Measurements from ENCODE around the gene CNTN4. TPM values are rescaled to one million over a fixed set of nuclear protein-coding genes. Genes with fewer than 3 reads are reported as not detected.

CNTN4 gene
- total and polyA plus RNA-seq, 2 experiments from 2014 or later = 0.91 to 4.0 TPM

DNA sequence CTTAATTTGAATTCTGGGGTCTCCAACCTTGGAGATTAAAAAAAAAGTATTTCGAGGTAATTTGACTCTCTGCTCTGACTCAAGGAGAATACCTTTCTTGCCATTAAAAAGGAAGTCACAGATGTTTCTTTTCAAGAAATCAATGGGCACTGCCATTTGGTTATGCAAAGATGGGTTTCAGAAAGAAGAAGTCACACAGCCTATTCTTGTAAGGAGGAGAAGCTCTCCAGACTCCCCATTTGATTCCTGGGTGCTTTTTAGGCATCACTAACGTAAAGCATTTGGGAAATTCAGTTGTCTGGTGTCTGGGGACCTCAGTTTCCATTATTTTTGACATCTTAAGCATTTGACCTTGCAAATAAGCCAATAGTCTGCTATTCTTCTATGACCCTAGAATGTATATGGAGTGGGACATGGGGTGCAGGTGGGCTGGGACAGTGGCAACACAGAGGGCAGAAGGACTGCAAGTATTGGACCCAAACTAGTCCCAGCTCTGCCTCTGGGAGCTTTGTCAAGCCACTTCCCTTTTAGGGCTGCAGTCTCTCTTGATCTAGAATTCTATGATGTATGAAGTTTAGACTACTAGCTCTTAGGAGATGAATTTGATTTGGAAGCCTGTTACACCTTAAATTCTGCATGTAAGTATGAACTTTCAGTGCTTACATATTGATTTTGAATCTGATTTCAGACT is 983.7 kb downstream of the CNTN4 start:
- Mint-ChIP-seq H3K4me3 (no peak overlapping the region), H3K4me1 (no peaks in the 10 kb centered on the region), H3K27ac (no peak overlapping the region), H3K27me3 (ENCODE audit: insufficient read depth, low read depth, poor library complexity) (no peaks in the 10 kb centered on the region), H3K36me3 (ENCODE audit: low read depth) (peaks cover 35% of the 10 kb centered on the region), H3K9me3 (peaks cover 97% of the 10 kb centered on the region)
- Histone ChIP-seq H2AFZ (peak overlapping the region; percentile 56), H4K20me1 (replicated peaks; ENCODE audit: insufficient read depth) (no peaks in the 10 kb centered on the region), H3K27me3 (ENCODE audit: insufficient read depth) (no peaks in the 10 kb centered on the region), H3K4me1 (ENCODE audit: insufficient read depth) (peaks cover 32% of the 10 kb centered on the region), H3F3A (replicated peaks; ENCODE audit: low read depth) (no peaks in the 10 kb centered on the region), H3K79me2 (replicated peaks; ENCODE audit: insufficient read depth) (no peaks in the 10 kb centered on the region), H3K27ac (ENCODE audit: low read depth) (no peak overlapping the region), H3K4me3 (no peak overlapping the region), H3K36me3 (ENCODE audit: insufficient read depth) (no peaks in the 10 kb centered on the region), H3K4me2 (peak overlapping the region; percentile 48; the same call in 1 of the 2 replicates), H3K9me2 (ENCODE audit: insufficient read depth) (no peaks in the 10 kb centered on the region)
- TF ChIP-seq NANOG (IDR thresholded peaks at IDR 0.05; ENCODE audit: borderline replicate concordance) (no peak), EZH2 (IDR thresholded peaks at IDR 0.05; ENCODE audit: low read depth, unreplicated experiment) (no peak), ZNF331 (CRISPR knock-in tag; IDR thresholded peaks at IDR 0.05; ENCODE audit: low read depth) (no peak), EZH2phosphoT487 (IDR thresholded peaks at IDR 0.05; ENCODE audit: unreplicated experiment) (no peak), POLR2AphosphoS5 (IDR thresholded peaks at IDR 0.05; ENCODE audit: low read depth) (no peak), CREB1 (CRISPR knock-in tag; IDR thresholded peaks at IDR 0.05; ENCODE audit: low read depth) (no peak), ZNF114 (CRISPR knock-in tag; IDR thresholded peaks at IDR 0.05) (no peak), JUNB (IDR thresholded peaks at IDR 0.05; ENCODE audit: unreplicated experiment) (no peak), STAT1 (IDR thresholded peaks at IDR 0.05; ENCODE audit: unreplicated experiment) (no peak)
- TF ChIP-seq, protein P1, sequence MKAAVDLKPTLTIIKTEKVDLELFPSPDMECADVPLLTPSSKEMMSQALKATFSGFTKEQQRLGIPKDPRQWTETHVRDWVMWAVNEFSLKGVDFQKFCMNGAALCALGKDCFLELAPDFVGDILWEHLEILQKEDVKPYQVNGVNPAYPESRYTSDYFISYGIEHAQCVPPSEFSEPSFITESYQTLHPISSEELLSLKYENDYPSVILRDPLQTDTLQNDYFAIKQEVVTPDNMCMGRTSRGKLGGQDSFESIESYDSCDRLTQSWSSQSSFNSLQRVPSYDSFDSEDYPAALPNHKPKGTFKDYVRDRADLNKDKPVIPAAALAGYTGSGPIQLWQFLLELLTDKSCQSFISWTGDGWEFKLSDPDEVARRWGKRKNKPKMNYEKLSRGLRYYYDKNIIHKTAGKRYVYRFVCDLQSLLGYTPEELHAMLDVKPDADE (IDR thresholded peaks at IDR 0.05) = no peak
- TF ChIP-seq, protein P2, sequence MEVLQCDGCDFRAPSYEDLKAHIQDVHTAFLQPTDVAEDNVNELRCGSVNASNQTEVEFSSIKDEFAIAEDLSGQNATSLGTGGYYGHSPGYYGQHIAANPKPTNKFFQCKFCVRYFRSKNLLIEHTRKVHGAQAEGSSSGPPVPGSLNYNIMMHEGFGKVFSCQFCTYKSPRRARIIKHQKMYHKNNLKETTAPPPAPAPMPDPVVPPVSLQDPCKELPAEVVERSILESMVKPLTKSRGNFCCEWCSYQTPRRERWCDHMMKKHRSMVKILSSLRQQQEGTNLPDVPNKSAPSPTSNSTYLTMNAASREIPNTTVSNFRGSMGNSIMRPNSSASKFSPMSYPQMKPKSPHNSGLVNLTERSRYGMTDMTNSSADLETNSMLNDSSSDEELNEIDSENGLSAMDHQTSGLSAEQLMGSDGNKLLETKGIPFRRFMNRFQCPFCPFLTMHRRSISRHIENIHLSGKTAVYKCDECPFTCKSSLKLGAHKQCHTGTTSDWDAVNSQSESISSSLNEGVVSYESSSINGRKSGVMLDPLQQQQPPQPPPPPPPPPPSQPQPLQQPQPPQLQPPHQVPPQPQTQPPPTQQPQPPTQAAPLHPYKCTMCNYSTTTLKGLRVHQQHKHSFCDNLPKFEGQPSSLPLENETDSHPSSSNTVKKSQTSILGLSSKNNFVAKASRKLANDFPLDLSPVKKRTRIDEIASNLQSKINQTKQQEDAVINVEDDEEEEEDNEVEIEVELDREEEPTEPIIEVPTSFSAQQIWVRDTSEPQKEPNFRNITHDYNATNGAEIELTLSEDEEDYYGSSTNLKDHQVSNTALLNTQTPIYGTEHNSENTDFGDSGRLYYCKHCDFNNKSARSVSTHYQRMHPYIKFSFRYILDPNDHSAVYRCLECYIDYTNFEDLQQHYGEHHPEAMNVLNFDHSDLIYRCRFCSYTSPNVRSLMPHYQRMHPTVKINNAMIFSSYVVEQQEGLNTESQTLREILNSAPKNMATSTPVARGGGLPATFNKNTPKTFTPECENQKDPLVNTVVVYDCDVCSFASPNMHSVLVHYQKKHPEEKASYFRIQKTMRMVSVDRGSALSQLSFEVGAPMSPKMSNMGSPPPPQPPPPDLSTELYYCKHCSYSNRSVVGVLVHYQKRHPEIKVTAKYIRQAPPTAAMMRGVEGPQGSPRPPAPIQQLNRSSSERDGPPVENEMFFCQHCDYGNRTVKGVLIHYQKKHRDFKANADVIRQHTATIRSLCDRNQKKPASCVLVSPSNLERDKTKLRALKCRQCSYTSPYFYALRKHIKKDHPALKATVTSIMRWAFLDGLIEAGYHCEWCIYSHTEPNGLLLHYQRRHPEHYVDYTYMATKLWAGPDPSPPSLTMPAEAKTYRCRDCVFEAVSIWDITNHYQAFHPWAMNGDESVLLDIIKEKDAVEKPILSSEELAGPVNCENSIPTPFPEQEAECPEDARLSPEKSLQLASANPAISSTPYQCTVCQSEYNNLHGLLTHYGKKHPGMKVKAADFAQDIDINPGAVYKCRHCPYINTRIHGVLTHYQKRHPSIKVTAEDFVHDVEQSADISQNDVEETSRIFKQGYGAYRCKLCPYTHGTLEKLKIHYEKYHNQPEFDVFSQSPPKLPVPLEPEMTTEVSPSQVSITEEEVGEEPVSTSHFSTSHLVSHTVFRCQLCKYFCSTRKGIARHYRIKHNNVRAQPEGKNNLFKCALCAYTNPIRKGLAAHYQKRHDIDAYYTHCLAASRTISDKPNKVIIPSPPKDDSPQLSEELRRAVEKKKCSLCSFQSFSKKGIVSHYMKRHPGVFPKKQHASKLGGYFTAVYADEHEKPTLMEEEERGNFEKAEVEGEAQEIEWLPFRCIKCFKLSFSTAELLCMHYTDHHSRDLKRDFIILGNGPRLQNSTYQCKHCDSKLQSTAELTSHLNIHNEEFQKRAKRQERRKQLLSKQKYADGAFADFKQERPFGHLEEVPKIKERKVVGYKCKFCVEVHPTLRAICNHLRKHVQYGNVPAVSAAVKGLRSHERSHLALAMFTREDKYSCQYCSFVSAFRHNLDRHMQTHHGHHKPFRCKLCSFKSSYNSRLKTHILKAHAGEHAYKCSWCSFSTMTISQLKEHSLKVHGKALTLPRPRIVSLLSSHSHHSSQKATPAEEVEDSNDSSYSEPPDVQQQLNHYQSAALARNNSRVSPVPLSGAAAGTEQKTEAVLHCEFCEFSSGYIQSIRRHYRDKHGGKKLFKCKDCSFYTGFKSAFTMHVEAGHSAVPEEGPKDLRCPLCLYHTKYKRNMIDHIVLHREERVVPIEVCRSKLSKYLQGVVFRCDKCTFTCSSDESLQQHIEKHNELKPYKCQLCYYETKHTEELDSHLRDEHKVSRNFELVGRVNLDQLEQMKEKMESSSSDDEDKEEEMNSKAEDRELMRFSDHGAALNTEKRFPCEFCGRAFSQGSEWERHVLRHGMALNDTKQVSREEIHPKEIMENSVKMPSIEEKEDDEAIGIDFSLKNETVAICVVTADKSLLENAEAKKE (CRISPR knock-in tag; IDR thresholded peaks at IDR 0.05) = no peak
- ATAC-seq (no peak), DNase-seq (ENCODE audit: low spot score) (no peak)

All from GM23338 (cell line).